Fibroblast of lung (primary cell): ENCODE results near the gene BTBD2. TPM values are rescaled to one million over a fixed set of nuclear protein-coding genes. Genes with fewer than 3 reads are reported as not detected.
A peak's percentile ranks its signal among the peaks of the same experiment; 100 is the strongest.

Experiments
- DNase-seq, 2 donors: peaks; one replicate each; pipeline versions ENCODE4 v3.0.0 to v3.0.0-alpha.2; 2010; ENCODE audit warnings: low read depth in 2 of 2
- H2AFZ ChIP-seq: 2 replicates; pipeline ENCODE4 v1.5.1; 2012; ENCODE audit warnings: low read length, control low read depth, inconsistent platforms
- H3K27ac ChIP-seq: 2 replicates; pipeline ENCODE4 v1.5.1; 2011; ENCODE audit warnings: low read length, control low read depth; ENCODE audit not compliant: insufficient read depth
- H3K27me3 ChIP-seq: 2 replicates; pipeline ENCODE4 v1.5.1; 2011; ENCODE audit warnings: mild to moderate bottlenecking, low read length; ENCODE audit not compliant: control insufficient read depth, insufficient read depth
- H3K36me3 ChIP-seq: 2 replicates; pipeline ENCODE4 v1.5.1; 2011; ENCODE audit warnings: low read length; ENCODE audit not compliant: control insufficient read depth, insufficient read depth
- H3K4me1 ChIP-seq: 2 replicates; pipeline ENCODE4 v1.5.1; 2011; ENCODE audit warnings: low read length; ENCODE audit not compliant: control insufficient read depth, insufficient read depth; ENCODE audit errors: extremely low read depth
- H3K4me2 ChIP-seq: 2 replicates; pipeline ENCODE4 v1.5.1; 2011; ENCODE audit warnings: low read length, control low read depth; ENCODE audit not compliant: insufficient read depth; ENCODE audit errors: extremely low read depth
- H3K4me3 ChIP-seq, 4 experiments: fragments of 200-600 bp in 1 of 4; sonication (generic) in 1 of 4; replicated peaks in 1 of 4; 2 replicates each; pipeline ENCODE4 v1.5.1; 2011 to 2016; ENCODE audit warnings: low read length in 4 of 4, low read depth in 3 of 4, mild to moderate bottlenecking in 3 of 4, control low read depth in 2 of 4, inconsistent platforms in 1 of 4, mixed read lengths in 1 of 4; ENCODE audit not compliant: insufficient read depth in 1 of 4; ENCODE audit errors: control extremely low read depth in 1 of 4
- H3K79me2 ChIP-seq: 2 replicates; pipeline ENCODE4 v1.5.1; 2012; ENCODE audit warnings: mild to moderate bottlenecking, low read length, inconsistent platforms; ENCODE audit not compliant: control insufficient read depth, insufficient read depth
- H3K9ac ChIP-seq: 2 replicates; pipeline ENCODE4 v1.5.1; 2011; ENCODE audit warnings: mild to moderate bottlenecking, low read length, control low read depth; ENCODE audit not compliant: insufficient read depth
- H3K9me3 ChIP-seq: 2 replicates; pipeline ENCODE4 v1.5.1; 2012; ENCODE audit warnings: low read depth, low read length; ENCODE audit not compliant: control insufficient read depth, insufficient read depth
- H4K20me1 ChIP-seq: 2 replicates; pipeline ENCODE4 v1.5.1; 2011; ENCODE audit warnings: low read length; ENCODE audit not compliant: control insufficient read depth, insufficient read depth; ENCODE audit errors: extremely low read depth
- EZH2 ChIP-seq: IDR thresholded peaks from 2 replicates; pipeline ENCODE4 v1.5.1; 2012; ENCODE audit warnings: low read length, control low read depth, mild to moderate bottlenecking; ENCODE audit errors: missing control alignments
- polyA plus RNA-seq, 2 donors: library from polyadenylated mRNA; depleted of rRNA in 1 of 2; stranded (reverse) in 1 of 2; unstranded in 1 of 2; fragments of >200 nt; gene quantifications; 2 replicates each; pipeline ENCODE4 v1.2.1, GENCODE V29; 2011 to 2012; ENCODE audit warnings: missing spikeins in 1 of 2
- total RNA-seq: library from RNA; depleted of rRNA; stranded (reverse); fragments of >200 nt; gene quantifications from 2 replicates; pipeline ENCODE4 v1.2.1, GENCODE V29; 2014
- TF ChIP-seq, protein P1 (sequence below), 2 donors: IDR thresholded peaks in 1 of 2; conservative IDR thresholded peaks in 1 of 2; 1 replicate in 1 of 2; 2 replicates in 1 of 2; pipeline ENCODE4 v1.5.1; 2011 to 2012; ENCODE audit warnings: low read length in 2 of 2, control low read depth in 1 of 2, inconsistent platforms in 1 of 2, low read depth in 1 of 2, mild to moderate bottlenecking in 1 of 2

Gene BTBD2
- total and polyA plus RNA-seq, 2 donors (not counting 1 experiment from before 2014, with no cell fraction given), result 14.0 to 70.2 TPM

DNA sequence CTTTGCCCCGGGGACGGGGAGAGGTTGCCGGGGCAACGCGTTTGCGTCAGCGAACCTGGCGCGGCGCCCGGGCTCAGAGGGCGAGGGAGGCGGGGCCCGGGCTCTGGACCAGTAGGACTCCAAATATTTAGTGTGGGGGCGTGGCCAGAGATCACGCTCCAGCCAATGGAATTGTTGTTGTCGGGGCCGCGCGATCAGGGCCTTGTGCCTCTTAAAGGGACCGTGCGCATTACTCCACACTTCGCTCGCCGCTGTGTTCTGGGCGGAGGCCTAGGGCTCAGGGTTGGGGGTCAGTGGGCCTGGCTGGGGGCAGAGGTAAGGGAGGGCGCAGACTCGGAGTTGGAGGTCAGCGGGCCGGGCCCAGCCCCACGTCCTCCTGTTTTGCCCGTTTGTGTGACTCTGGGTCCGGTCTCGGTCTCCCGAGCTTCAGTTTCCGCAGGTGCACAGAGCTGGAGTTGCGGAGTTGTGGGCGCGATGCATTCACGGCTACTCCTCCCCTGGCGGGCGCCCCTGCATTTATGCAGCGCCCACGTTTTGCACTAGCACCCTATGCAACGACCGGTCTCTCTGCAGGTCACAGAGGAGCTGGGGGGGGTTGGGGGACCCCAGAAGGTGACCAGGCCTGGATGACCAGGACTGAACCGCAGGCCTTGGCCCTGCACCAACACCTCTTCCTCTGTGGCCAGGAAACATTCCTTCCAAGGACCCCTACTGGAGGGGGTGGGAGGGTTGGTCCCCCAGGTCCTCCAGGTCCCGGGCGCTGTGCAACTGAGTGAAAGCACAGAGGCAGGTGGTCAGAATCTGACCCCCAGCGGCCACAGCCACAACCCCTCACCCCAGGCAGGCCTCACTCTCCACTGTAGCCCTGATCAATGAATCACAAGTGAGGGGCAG is 46.2 kb upstream of the BTBD2 start:
- Histone ChIP-seq H3K27me3 (no peaks in the 10 kb centered on the region), H3K27ac (peak overlapping the region; percentile 95), H3K79me2 (no peaks in the 10 kb centered on the region), H3K4me3 (peak overlapping the region; percentile 41 to 65 (median 44)), H3K4me1 (peaks cover 33% of the 10 kb centered on the region), H3K9ac (peak overlapping the region; percentile 97), H3K36me3 (no peaks in the 10 kb centered on the region), H3K9me3 (no peaks in the 10 kb centered on the region), H4K20me1 (no peaks in the 10 kb centered on the region), H2AFZ (peak overlapping the region; percentile 78), H3K4me2 (peak overlapping the region; percentile 82)
- DNase-seq, result peak; percentile 95 to 98
- TF ChIP-seq, protein P1, sequence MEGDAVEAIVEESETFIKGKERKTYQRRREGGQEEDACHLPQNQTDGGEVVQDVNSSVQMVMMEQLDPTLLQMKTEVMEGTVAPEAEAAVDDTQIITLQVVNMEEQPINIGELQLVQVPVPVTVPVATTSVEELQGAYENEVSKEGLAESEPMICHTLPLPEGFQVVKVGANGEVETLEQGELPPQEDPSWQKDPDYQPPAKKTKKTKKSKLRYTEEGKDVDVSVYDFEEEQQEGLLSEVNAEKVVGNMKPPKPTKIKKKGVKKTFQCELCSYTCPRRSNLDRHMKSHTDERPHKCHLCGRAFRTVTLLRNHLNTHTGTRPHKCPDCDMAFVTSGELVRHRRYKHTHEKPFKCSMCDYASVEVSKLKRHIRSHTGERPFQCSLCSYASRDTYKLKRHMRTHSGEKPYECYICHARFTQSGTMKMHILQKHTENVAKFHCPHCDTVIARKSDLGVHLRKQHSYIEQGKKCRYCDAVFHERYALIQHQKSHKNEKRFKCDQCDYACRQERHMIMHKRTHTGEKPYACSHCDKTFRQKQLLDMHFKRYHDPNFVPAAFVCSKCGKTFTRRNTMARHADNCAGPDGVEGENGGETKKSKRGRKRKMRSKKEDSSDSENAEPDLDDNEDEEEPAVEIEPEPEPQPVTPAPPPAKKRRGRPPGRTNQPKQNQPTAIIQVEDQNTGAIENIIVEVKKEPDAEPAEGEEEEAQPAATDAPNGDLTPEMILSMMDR (conservative IDR thresholded peaks at IDR 0.05 in 1 of 2, IDR thresholded peaks at IDR 0.05 in 1 of 2; ENCODE audit: low read depth in 1 of 2, low read length in 2 of 2), result no peak
- no peak for TF ChIP-seq EZH2

DNA sequence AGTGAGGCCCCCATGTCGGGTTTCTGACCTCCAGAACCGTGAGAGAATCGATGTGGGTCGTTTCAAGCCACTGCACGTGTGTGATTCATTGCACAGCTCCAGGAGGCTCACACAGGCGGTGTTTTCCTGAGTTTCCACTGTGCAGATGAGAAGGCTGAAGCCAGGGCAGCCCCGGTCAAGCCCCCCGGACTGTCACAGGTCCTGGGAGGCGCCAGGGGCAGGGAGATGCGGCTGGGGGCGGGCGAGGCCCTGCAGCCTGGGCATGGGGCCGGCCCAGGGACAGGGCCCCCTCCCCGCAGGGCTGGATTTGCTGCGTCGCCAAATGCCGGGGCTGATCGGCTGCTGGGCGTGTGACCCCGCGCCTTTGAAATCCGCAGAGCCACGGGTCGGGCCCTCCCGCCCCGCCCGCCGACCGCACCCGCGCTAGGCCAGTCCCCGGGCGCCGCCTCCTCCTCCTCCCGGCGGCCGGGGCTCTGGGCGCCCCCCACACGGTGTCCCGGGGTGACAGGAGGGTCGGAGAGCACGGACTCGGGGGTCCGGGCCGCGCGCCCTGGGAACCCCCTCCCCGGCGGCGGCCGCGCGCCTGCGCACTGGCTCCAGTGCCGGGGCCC is 45.5 kb upstream of the BTBD2 start:
- peak; percentile 58 to 89 for DNase-seq
- Histone ChIP-seq H2AFZ (no peak overlapping the region), H3K4me1 (peaks cover 36% of the 10 kb centered on the region), H3K27ac (peak overlapping the region; percentile 95), H3K27me3 (no peaks in the 10 kb centered on the region), H3K4me3 (peak overlapping the region; percentile 22 to 65 (median 32)), H3K9me3 (no peaks in the 10 kb centered on the region), H3K36me3 (no peaks in the 10 kb centered on the region), H3K4me2 (peak overlapping the region; percentile 73), H3K79me2 (no peaks in the 10 kb centered on the region), H3K9ac (peak overlapping the region; percentile 97), H4K20me1 (no peaks in the 10 kb centered on the region)
- no peak for TF ChIP-seq EZH2
- TF ChIP-seq, protein P1 (conservative IDR thresholded peaks at IDR 0.05 in 1 of 2, IDR thresholded peaks at IDR 0.05 in 1 of 2; ENCODE audit: low read depth in 1 of 2, low read length in 2 of 2), result no peak

DNA sequence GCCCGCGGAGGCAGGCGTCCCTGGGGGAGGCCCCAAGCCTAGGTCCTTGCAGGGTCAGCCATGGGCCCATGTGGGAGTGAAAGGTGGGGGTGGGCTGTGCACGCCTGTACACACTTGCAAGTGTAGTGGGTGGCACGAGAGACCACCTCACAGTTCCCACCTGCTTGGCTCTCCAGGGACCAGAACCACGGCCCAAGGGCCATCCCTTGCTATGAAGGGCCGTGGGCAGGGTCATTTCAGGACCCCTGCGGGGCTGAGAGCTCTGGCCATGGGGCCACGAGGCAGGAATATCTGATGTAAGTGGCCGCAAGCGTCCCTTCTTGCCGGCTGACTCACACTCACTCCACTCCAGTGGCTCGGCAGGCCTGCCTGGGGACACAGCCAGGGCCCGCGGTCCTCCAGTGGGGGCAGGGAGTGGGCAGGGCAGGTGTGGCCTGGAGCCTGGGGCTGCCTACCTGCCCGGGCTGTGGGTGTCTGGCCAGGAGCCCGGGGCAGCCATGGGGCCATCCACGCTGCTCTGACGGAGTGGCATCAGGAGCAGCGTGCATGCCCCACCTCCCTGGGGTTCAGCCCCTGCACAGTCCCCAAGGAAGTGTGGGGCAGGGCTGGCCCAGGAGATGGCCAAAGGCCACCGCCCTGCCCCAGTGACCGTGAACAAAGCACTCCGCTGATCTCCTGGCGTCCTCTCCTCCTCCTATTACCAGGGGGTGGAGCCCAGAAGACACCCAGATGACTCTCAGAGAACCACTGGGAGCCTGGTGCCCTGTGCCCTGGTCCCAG is 44.1 kb upstream of the BTBD2 start:
- TF ChIP-seq, protein P1 (conservative IDR thresholded peaks at IDR 0.05 in 1 of 2, IDR thresholded peaks at IDR 0.05 in 1 of 2; ENCODE audit: low read depth in 1 of 2, low read length in 2 of 2), result no peak
- TF ChIP-seq EZH2, result no peak
- H3K9ac ChIP-seq, result peak overlapping the region; percentile 49
- H3K79me2 ChIP-seq, result no peaks in the 10 kb centered on the region
- peak overlapping the region; percentile 95 for H3K27ac ChIP-seq
- H3K4me2 ChIP-seq, result no peak overlapping the region
- no peak overlapping the region for H3K4me3 ChIP-seq
- H4K20me1 ChIP-seq, result no peaks in the 10 kb centered on the region
- DNase-seq, result peak; percentile 73 to 89
- H2AFZ ChIP-seq, result no peak overlapping the region
- peaks cover 35% of the 10 kb centered on the region for H3K4me1 ChIP-seq
- H3K9me3 ChIP-seq, result no peaks in the 10 kb centered on the region
- H3K27me3 ChIP-seq, result no peaks in the 10 kb centered on the region
- no peaks in the 10 kb centered on the region for H3K36me3 ChIP-seq
